G401 (cell line): ENCODE data around the gene EFNA2. TPM values are rescaled to one million over a fixed set of nuclear protein-coding genes. Genes with fewer than 3 reads are reported as not detected.

Experiments
- DNase-seq: peaks from one replicate; pipeline ENCODE4 v3.0.0-alpha.2; 2015; ENCODE audit warnings: low spot score
- in situ Hi-C: cut with HindIII; loops from 2 replicates; pipeline ENCODE4 v1.10.0; 2016; ENCODE audit warnings: low sequenced_read_pairs, mixed read lengths
- total RNA-seq: library from RNA; depleted of rRNA; stranded (reverse); fragments of >200 nt; shearing (Covaris generic); gene quantifications from 2 replicates; pipeline ENCODE4 v1.2.3, GENCODE V29; 2014

EFNA2 gene
- total RNA-seq, 1 experiment from 2014 or later, result 1.3 TPM

DNA sequence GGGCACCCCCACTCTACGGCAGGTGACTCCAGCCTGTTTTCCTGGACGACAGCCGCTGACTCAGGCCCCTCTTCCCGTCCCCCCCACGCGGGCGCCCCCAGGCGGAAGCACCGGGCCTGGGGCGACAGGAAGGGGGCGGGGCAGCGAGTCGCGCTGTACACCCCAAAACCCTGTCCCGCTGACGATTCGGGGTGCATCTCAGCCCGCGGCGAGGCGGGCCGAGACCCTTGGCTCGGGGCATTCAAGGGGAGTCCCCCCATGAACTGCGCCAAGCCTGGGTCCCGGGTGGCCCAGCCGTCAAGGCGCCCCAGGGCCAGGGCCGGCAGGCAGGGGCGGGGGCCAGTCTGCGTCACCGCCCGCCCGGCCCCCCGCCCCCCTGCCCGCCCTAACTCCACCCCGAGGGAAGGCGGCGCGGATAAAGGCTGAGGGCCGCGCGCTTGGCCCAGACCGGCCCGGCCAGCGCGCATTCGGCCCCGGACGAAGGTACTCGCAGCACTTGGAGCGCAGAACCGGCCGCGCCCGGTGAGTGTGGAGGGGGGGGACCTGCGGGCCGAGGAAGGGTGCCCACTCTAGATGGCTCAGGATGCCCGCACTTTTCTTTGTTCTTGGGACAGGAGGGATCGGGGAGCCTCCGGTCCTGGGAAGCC, 37.4 kb upstream of the EFNA2 start, which contains the start of gene MIDN:
Gene MIDN, plus strand, starts transcription at position 445 of the 647 bp plus-strand sequence. CDS start 1,714 bp downstream, outside the sequence.
- DNase-seq, result no peak
- in situ Hi-C loops, result no loop called here

GRCh38 chr19:1248786-1249297, 36.8 kb upstream of the EFNA2 start:
- in situ Hi-C loops, result no loop called here
- peak; percentile 63 for DNase-seq

DNA sequence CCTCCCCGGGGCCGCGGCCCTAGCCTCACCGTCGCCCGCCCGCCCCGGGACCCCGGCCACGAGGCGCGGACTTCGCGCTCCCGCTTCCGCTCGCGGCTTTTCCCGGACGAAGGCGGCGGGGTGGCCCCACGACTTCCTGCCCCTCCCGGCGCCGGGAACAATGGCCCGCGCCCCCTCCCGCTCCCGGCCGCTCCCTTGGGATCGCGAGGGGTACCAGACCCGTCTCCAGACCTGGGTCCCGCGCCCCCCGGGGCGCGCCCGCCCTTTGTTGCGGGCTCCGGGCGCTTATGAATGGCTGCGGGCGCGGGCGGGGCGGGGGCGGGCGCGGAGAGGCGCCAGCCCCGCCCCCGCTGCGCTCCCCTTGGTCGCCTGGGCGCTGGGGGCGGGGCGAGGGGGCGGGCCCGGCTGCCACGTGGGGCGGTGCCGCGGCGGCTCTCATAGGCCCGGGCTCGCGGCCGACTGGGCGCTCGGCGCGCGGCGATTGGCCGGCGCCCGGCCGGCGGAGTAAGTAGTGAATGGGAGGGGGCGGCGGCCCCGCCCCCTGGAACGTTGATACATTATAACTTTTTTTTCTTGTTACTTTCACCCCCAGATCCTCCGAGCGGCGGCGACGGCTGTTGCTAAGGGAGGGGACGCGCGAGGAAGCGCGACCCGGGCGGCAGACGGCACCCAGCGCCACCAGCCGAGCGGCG, 36.2 kb upstream of the EFNA2 start:
- in situ Hi-C loops, result no loop called here
- DNase-seq, result peak; percentile 93

DNA sequence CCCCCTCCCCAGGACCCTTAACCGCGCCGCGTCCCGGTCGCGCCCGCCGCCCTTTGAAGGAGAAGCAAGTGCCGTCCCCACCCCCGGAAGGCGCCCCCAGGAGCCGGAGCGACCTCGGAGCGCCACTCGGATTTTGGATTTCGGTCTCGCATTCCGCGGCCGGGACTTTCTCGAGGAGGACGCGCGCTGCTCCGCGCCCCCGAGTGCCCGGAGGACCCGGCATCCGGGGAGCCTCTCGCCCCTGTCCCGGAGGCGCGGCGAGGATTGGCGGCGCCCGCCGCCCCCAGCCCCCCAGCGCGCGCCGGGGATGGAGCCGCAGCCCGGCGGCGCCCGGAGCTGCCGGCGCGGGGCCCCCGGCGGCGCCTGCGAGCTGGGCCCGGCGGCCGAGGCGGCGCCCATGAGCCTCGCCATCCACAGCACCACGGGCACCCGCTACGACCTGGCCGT, 35.7 kb upstream of the EFNA2 start:
- DNase-seq, result no peak
- in situ Hi-C loops, result no loop called here

- DNase-seq, result no peak
- in situ Hi-C loops, result no loop called here
Measured at GRCh38 chr19:1250437-1251260, 35.0 kb upstream of the EFNA2 start.

DNA sequence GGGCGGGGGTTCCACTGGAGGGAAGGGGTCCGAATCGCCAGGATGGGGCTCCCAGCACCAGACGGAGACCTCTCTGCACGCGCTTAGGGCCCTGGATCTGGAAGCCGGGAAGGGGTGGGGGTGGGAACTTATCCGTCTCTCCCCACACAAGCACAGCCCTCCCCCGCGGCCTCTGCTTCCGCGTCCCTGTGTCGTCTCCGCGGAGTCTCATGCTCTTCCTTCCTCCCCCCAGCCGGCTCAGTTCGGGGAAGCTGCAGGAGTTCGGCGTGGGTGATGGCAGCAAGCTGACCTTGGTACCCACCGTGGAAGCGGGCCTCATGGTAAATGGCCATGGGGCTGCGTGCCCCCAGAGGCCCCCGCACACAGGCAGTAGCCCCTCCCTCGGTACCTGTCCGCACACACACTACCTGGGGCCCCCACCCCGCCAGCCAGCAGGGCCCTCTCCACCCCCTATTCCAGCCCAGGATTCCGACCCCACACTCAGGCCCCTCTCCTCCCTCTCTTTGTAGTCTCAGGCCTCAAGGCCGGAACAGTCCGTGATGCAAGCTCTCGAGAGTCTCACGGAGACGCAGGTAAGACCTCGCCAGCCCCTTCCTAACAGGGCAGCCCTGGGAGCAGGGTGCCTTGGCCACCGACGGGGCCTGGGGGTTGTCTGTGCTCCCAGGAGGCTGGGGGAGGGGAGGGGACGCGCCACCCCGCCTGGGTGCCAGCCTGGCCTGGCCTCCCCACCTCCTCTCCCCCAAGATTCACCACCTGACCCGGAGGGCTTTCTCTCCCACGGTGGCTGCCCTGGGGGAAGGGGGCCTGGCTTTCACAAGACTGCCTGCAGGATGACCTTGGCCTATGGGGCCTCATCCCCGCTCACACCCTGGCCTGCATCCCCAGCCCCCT, 34.1 kb upstream of the EFNA2 start:
- in situ Hi-C loops, result no loop called here
- peak; percentile 72 for DNase-seq

DNA sequence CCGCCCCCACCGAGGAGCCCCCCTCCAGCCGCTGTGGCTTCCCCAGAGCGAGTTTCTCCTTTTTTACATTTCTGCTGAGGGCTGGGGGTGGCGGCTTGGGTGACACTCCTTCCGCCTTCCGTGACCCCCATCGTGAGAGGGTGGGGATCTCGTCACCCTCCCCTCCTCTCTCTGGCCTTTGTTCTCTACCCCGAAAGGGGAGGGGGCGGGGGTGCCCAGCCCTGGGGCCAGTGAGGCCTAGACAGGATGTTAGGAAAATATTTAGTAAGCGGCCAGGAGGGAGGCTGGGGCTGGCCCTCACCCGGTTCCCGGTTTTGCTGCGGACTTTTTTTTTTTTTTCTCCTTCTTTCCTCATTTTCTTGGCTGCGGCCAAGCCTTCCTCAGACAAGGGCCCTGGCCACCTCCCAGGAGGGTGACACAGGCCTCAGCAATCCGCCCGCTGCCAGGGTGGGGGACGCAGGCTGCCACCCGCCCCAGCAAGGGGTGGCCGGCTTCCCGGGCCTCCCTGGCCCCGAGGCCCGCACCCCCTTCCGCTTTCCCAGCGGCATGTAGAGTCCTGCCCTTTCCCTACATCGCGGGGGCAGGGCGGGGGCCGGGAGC, 33.4 kb upstream of the EFNA2 start:
- peak; percentile 73 for DNase-seq
- in situ Hi-C loops, result no loop called here

DNA sequence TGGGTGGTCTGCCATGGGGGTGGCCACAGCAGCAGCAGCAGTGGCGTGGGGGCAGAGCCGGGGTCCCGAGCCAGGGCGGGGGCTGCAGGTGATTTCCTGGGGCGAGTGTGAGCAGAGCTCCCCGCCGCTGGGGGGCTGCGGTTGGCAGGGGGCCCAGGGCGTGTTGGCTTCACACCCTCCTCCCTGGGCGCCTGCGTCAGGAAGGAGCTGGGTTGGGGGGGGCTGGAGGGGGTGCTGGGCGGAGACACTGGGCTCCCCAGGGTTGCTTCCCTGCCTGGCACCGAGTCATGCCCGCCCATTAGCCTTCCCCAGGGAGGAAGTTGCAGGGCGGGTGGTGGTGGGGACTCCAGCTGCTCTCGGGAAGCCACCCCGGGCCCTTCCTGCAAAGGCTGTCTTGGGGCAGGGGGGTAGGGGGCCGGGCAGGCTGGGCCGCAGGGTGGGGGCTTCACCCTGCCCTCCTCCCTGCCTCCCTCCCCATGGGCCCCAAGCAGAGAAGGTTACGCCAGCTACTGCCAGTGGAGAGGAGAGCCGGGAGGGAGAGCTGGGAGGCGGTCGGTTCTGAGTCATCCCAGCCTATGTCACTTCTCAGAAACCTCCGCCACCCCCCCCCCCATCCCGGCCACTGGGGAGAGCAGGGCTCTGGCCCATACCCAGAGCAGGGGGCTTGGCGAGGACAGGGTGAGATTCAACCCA, 32.7 kb upstream of the EFNA2 start:
- in situ Hi-C loops, result no loop called here
- DNase-seq, result peak; percentile 75

GRCh38 chr19:1253514-1254080, 32.1 kb upstream of the EFNA2 start:
- in situ Hi-C loops, result no loop called here
- no peak for DNase-seq

- in situ Hi-C loops, result no loop called here
- no peak for DNase-seq
Measured at GRCh38 chr19:1254081-1254527, 31.6 kb upstream of the EFNA2 start.

- in situ Hi-C loops, result no loop called here
- DNase-seq, result no peak
Measured at GRCh38 chr19:1254530-1255185, 31.0 kb upstream of the EFNA2 start.

DNA sequence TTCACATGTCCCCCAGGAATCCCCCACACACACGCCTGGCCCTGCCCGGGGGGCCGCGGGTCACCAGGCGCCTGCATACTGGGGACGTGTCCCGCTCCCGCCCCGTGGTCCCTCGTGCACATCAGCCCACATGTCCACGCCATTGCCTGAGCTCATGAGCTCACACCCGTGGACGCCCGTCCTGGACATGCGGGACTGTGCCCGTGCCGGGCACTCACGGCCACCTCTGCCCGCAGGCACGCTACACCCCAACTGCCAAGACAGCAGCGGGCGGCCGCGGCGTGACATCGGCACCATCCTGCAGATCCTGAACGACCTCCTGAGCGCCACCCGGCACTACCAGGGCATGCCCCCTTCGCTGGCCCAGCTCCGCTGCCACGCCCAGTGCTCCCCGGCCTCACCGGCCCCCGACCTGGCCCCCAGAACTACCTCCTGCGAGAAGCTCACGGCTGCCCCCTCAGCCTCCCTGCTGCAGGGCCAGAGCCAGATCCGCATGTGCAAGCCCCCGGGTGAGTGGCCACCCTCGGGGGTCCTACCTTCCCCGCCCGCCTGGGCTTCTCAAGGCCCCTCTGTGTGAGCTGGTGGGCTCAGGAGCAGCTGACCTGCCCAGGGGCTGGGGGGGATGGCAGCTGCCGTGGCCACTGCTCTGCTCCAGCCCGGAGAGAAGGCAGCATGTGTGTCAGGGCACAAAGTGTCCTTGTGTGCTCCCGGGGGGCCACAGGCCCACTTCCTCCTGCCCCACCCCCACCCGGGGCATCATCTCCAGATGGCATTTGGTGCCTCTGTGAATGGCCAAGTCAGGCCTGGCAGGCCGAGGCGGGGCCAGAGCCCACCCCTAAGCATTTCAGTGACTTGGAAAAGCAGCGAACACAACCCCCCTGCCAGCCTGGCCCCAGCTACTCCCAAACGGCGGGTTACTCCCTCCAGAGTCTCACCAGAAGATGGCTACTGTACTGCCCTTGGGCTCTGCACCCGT, 30.2 kb upstream of the EFNA2 start:
- in situ Hi-C loops, result no loop called here
- DNase-seq, result no peak

DNA sequence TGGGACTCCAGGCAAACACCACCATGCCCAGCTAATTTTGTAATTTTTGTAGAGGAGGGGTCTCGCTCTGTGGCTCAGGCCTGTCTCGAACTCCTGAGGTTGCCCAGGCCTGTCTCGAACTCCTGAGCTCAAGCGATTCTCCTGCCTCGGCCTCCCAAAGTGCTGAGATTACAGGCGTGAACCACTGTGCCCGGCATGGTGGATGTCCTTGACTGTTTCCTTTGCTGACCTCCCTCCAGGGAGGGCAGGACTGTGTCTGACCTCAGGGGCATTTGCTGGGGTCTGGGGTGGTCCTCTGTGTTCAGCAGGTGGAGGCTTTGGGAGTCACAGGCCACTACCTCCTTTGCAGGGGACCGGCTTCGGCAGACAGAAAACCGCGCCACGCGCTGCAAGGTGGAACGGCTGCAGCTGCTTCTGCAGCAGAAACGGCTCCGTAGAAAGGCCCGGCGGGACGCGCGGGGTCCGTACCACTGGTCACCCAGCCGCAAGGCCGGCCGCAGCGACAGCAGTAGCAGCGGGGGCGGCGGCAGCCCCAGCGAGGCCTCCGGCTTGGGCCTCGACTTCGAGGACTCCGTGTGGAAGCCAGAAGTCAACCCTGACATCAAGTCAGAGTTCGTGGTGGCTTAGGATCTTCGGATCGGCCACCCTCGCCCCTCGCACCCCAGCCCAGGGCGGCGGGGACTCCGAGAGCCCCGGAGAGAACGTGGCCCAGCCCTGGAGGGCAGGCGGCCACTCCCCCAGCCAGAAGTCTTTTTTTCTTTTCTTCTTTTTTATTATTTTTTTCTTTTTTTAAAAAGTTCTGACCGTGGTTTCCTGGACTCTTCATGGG, 28.8 kb upstream of the EFNA2 start:
- DNase-seq, result no peak
- in situ Hi-C loops, result no loop called here

- DNase-seq, result peak; percentile 40
- in situ Hi-C loops, result no loop called here
Measured at GRCh38 chr19:1257475-1258162, 28.1 kb upstream of the EFNA2 start.

GRCh38 chr19:1258163-1258492, 27.5 kb upstream of the EFNA2 start:
- DNase-seq, result no peak
- in situ Hi-C loops, result no loop called here
